Fibroblast of pulmonary artery (primary cell): ENCODE results near the gene PDLIM5.

ENCODE experiments used
- DNase-seq: peaks from one replicate; pipeline ENCODE4 v3.0.0-alpha.2; 2010; ENCODE audit warnings: low read depth
- H3K4me3 ChIP-seq: replicated peaks from 2 replicates; pipeline ENCODE4 v1.5.1; 2011; ENCODE audit warnings: low read depth, mild to moderate bottlenecking, control low read depth, low read length, moderate library complexity
- TF ChIP-seq, protein P1 (sequence below): IDR thresholded peaks from 2 replicates; pipeline ENCODE4 v1.5.1; 2011; ENCODE audit warnings: mild to moderate bottlenecking, control low read depth, low read length, inconsistent platforms; ENCODE audit errors: missing control alignments

The PDLIM5 gene

DNA sequence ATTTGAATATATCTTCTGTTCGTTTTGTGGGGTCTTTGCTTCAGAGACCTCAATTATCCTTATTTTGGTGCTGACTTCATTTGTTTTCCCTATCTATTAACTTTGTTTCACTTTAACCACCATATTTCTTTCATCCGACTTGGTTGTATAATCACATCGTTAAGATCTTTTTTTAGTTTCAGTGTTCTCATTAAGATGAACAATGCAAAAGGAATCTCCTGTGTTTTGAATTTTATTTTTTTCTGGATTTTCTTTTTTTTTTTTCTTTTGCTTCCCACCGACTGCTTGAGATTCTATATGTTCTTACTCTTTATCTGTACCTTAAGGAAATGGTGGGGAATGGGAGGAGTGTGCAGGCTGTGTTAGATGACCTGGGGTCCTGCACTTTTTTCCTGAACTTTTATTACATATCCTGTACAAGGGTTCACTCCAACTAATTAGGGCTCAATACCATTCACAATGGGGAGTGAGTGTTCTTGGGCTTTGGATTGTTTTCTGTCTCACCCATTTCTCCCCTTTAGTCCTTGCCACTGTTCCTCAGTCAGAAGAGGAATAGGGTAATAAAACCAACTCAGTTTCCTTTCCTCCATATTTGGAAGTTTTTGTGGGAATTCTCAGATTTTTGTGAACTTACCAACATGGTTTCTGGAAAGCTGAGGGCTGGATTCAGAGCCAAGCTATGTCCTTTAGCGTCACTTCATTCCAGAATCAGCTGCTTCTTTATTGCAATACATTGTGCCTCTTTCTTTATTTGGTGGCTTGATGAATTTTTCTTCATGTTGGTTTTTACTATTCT lies 262.8 kb downstream of the PDLIM5 start:
- no peak overlapping the region for H3K4me3 ChIP-seq
- TF ChIP-seq, protein P1, sequence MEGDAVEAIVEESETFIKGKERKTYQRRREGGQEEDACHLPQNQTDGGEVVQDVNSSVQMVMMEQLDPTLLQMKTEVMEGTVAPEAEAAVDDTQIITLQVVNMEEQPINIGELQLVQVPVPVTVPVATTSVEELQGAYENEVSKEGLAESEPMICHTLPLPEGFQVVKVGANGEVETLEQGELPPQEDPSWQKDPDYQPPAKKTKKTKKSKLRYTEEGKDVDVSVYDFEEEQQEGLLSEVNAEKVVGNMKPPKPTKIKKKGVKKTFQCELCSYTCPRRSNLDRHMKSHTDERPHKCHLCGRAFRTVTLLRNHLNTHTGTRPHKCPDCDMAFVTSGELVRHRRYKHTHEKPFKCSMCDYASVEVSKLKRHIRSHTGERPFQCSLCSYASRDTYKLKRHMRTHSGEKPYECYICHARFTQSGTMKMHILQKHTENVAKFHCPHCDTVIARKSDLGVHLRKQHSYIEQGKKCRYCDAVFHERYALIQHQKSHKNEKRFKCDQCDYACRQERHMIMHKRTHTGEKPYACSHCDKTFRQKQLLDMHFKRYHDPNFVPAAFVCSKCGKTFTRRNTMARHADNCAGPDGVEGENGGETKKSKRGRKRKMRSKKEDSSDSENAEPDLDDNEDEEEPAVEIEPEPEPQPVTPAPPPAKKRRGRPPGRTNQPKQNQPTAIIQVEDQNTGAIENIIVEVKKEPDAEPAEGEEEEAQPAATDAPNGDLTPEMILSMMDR = no peak
- DNase-seq = peak; percentile 39

- H3K4me3 ChIP-seq = no peak overlapping the region
- DNase-seq = no peak
- TF ChIP-seq, protein P1 = no peak
These were observed 264.0 kb downstream of the PDLIM5 start for GRCh38 chr4:94715726-94716125.
